ES-I3 (cell line): ENCODE results near the gene RINT1.
"Not testable (repeated sequence)": the region's sequence is repeated elsewhere in the genome, so short reads cannot be mapped to it uniquely, and the experiment has no call there.

Source experiments
- H3K36me3 ChIP-seq: 2 replicates; pipeline ENCODE4 v1.6.1; 2013; ENCODE audit warnings: mild to moderate bottlenecking, low read length, control low read depth, moderate library complexity; ENCODE audit not compliant: insufficient read depth
- H3K4me1 ChIP-seq: 2 replicates; pipeline ENCODE4 v1.6.1; 2013; ENCODE audit warnings: mild to moderate bottlenecking, control low read depth, low read length; ENCODE audit not compliant: insufficient read depth
- H3K9ac ChIP-seq: 2 replicates; pipeline ENCODE4 v1.6.1; 2013; ENCODE audit warnings: low read depth, mild to moderate bottlenecking, low read length, moderate library complexity
- H3K9me3 ChIP-seq: 2 replicates; pipeline ENCODE4 v1.6.1; 2013; ENCODE audit warnings: mild to moderate bottlenecking, low read length, moderate library complexity; ENCODE audit not compliant: control insufficient read depth, insufficient read depth

RINT1 gene

GRCh38 chr7:105531792-105532671 lies at the start of gene RINT1:
Gene RINT1, plus strand, starts transcription at chr7:105532201. Its CDS starts 115 bp downstream, at chr7:105532316.
- Histone ChIP-seq H3K4me1 (peaks cover 3% of the 10 kb centered on the region; the same call in 1 of the 2 replicates), H3K9me3 (no peaks in the 10 kb centered on the region), H3K36me3 (peaks cover 3% of the 10 kb centered on the region; the same call in 1 of the 2 replicates), H3K9ac (peak within 1 kb of the TSS; percentile 90)

- no peaks in the 10 kb centered on the region for H3K9me3 ChIP-seq
- no peaks in the 10 kb centered on the region; the same call in 1 of the 2 replicates for H3K36me3 ChIP-seq
- no peaks in the 10 kb centered on the region for H3K4me1 ChIP-seq
- no peak overlapping the region for H3K9ac ChIP-seq
Observed at GRCh38 chr7:105487579-105488571, 44.1 kb upstream of the RINT1 start.

GRCh38 chr7:105489409-105489808 lies 42.6 kb upstream of the RINT1 start:
- Histone ChIP-seq H3K9ac (no peak overlapping the region), H3K9me3 (no peaks in the 10 kb centered on the region), H3K36me3 (no peaks in the 10 kb centered on the region), H3K4me1 (no peaks in the 10 kb centered on the region)

- H3K9me3 ChIP-seq: no peaks in the 10 kb centered on the region
- H3K4me1 ChIP-seq: no peaks in the 10 kb centered on the region
- H3K36me3 ChIP-seq: peaks cover 2% of the 10 kb centered on the region; the same call in 1 of the 2 replicates
- no peak overlapping the region for H3K9ac ChIP-seq
Observed at GRCh38 chr7:105493196-105493922, 38.6 kb upstream of the RINT1 start.

- peaks cover 2% of the 10 kb centered on the region; the same call in 1 of the 2 replicates for H3K36me3 ChIP-seq
Observed at GRCh38 chr7:105493923-105494315, 38.1 kb upstream of the RINT1 start.

GRCh38 chr7:105496521-105496920 lies 35.5 kb upstream of the RINT1 start:
- Histone ChIP-seq H3K9me3 (no peaks in the 10 kb centered on the region), H3K36me3 (peaks cover 2% of the 10 kb centered on the region; the same call in 1 of the 2 replicates), H3K9ac (no peak overlapping the region), H3K4me1 (no peaks in the 10 kb centered on the region)

More at GRCh38 chr7:105493923-105494315, 38.1 kb upstream of the RINT1 start:
- H3K9me3 ChIP-seq: no peaks in the 10 kb centered on the region
- H3K4me1 ChIP-seq: no peaks in the 10 kb centered on the region
- no peak overlapping the region for H3K9ac ChIP-seq

- no peaks in the 10 kb centered on the region for H3K9me3 ChIP-seq
- peaks cover 2% of the 10 kb centered on the region; the same call in 1 of the 2 replicates for H3K36me3 ChIP-seq
- no peak overlapping the region for H3K9ac ChIP-seq
- no peaks in the 10 kb centered on the region for H3K4me1 ChIP-seq
Observed at GRCh38 chr7:105497016-105497415, 35.0 kb upstream of the RINT1 start.

- H3K9ac ChIP-seq: no peak overlapping the region
- no peaks in the 10 kb centered on the region for H3K4me1 ChIP-seq
- peaks cover 15% of the 10 kb centered on the region for H3K36me3 ChIP-seq
Observed at GRCh38 chr7:105502173-105502572, 29.8 kb upstream of the RINT1 start.

GRCh38 chr7:105512415-105512814 lies 19.6 kb upstream of the RINT1 start:
- Histone ChIP-seq H3K4me1 (no peaks in the 10 kb centered on the region), H3K9me3 (no peaks in the 10 kb centered on the region), H3K36me3 (peaks cover 5% of the 10 kb centered on the region), H3K9ac (no peak overlapping the region)

More at GRCh38 chr7:105502173-105502572, 29.8 kb upstream of the RINT1 start:
- no peaks in the 10 kb centered on the region for H3K9me3 ChIP-seq

GRCh38 chr7:105512926-105513526 lies 19.0 kb upstream of the RINT1 start:
- H3K4me1 ChIP-seq: no peaks in the 10 kb centered on the region
- no peak overlapping the region for H3K9ac ChIP-seq
- peaks cover 4% of the 10 kb centered on the region for H3K36me3 ChIP-seq
- no peaks in the 10 kb centered on the region for H3K9me3 ChIP-seq

GRCh38 chr7:105515610-105516009 lies 16.4 kb upstream of the RINT1 start:
- not testable (repeated sequence) for H3K9ac ChIP-seq, H3K36me3 ChIP-seq, H3K9me3 ChIP-seq, H3K4me1 ChIP-seq

- Histone ChIP-seq H3K9ac (no peak overlapping the region), H3K9me3 (no peaks in the 10 kb centered on the region), H3K36me3 (no peaks in the 10 kb centered on the region), H3K4me1 (no peaks in the 10 kb centered on the region)
Observed at GRCh38 chr7:105519353-105519752, 12.6 kb upstream of the RINT1 start.

GRCh38 chr7:105520620-105521019 lies 11.4 kb upstream of the RINT1 start:
- not testable (repeated sequence) for H3K4me1 ChIP-seq, H3K9me3 ChIP-seq, H3K36me3 ChIP-seq
- peak overlapping the region; percentile 54; the same call in 1 of the 2 replicates for H3K9ac ChIP-seq
